NB4 (cell line): Measurements from ENCODE around the gene SEMA3G.

Experiments
- DNase-seq: peaks from one replicate; pipeline ENCODE4 v3.0.0; 2010; ENCODE audit warnings: low read depth
- H3K4me3 ChIP-seq: one replicate; pipeline ENCODE4 v1.5.1; 2011; ENCODE audit warnings: mild to moderate bottlenecking, low read depth, low read length, moderate library complexity
- CTCF ChIP-seq: IDR thresholded peaks from one replicate; pipeline ENCODE4 v1.5.1; 2012; ENCODE audit warnings: low read depth, low read length
- MAX ChIP-seq: IDR thresholded peaks from 2 replicates; pipeline ENCODE4 v1.6.1; 2011; ENCODE audit warnings: low read depth, low read length
- MYC ChIP-seq: IDR thresholded peaks from 2 replicates; pipeline ENCODE4 v1.6.1; 2011; ENCODE audit warnings: low read depth, low read length
- POLR2A ChIP-seq: IDR thresholded peaks from 2 replicates; pipeline ENCODE4 v1.6.1; 2011; ENCODE audit warnings: mild to moderate bottlenecking; ENCODE audit not compliant: insufficient read length; ENCODE audit errors: extremely low read depth

The SEMA3G gene

DNA sequence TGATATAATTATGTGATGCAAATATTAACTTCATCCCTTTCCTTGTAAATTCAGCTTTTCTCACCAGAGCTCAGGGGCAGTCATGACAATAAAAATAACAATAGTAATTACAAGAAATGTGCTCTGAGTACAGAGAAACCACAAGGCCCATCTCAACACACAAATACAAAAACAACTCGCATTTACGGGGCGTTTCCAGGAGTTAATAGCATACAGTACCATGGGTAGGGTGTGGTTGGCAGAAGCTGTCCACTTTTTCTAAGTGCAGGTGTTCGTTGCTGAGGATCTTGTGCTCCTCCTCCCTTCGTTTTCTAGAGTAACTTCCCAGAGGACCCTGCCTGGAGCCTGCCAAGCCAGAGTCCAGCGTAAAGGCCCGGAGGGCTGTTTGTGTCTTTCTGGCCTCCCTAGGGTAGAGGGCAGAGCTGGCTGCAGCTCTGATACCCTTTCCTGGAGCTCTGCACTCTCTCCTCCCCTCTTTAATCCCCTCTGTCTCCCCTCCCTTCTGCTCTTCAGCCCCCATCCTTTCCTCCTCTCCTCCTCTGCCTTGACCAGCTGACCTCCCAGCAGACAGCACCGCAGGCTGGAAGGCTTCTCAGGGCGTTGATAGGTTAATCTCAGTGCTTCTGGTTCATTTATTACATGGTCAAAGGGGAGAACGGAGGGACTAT is 11.4 kb downstream of the SEMA3G start:
- H3K4me3 ChIP-seq, result no peak overlapping the region
- no peak for DNase-seq
- TF ChIP-seq MAX, result no peak
- no peak for TF ChIP-seq CTCF

DNA sequence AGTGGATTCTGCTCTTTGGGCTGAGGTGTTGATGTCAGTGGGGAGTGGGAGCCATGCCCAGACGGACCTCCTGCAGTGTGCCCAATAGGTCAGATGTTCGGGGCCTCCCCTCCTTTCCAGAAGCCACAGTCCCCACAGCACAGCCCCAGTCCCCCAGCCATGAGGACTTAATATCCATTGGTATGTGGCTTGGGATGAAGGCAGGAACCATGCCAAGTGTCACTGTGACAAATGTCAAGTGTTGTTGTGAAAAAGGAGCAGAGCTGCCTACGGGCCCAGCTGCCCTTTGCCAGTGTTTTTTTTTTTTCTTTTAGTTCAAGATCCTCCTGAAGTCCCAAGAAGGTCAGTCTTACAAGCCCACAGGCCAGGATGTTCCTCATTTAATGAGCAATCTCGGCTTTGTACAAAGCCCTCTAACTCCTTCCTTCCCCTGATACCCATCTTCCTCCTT is 12.2 kb downstream of the SEMA3G start:
- no peak for DNase-seq
- TF ChIP-seq CTCF (no peak), MYC (no peak), MAX (no peak), POLR2A (no peak)
- no peak overlapping the region for H3K4me3 ChIP-seq

DNA sequence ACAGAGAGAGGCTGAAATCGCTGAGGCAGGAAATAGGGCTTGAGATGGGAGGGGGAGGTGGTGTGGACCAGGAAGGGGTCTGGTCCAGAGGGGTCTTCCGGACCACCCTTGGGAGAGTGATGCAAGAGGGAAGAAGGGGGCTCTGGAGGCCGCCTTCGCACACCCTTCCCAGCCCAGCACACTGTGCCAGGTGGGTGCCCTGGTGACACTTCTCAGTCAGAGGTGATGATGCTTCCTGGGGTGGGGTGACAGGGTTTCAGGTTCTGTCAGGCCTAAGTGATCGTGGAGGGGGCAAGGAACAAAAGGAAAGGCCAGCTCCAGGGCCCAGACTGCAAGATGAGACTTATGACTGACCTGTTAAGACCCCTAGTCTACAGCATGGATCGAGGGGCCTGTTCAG is 12.7 kb downstream of the SEMA3G start:
- H3K4me3 ChIP-seq, result no peak overlapping the region
- TF ChIP-seq POLR2A, result no peak
- TF ChIP-seq MYC, result no peak
- TF ChIP-seq MAX, result no peak
- TF ChIP-seq CTCF, result no peak
- no peak for DNase-seq

DNA sequence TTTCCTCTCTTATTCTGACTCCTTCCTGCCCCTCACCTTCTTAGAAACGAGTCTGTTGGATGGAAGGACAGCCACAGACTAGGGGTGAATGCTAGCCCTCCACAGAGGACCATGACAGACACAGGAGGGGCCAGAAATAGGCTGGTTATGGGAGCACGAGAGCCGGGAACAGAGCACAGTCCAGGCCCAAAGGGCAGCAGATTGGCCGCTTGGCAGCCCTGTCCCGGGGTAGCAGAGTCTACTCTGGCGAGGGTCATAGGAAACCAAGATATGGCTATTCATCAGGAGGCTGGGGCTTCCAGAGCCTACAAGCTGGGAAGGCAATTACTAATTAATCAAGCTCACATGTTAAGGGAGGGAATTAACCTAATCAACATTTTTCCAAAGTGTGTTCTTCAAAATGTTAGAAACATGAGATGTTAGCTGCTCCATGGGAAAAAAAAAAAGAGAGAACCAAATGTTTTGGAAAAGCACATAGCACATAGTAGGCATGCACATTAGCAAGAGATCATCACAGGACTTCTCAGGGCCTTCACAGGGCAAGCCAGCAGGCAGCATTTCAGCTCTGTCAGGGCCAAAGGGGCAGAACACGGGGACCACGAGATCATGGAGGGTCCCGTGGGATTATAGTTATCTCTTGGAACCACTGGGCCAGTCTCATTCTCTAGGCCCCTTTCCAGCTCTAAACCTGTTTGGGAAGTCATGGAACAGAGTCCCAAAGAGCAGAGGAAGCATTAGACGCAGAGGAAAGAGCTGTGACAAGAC is 13.3 kb downstream of the SEMA3G start:
- DNase-seq, result no peak
- no peak overlapping the region for H3K4me3 ChIP-seq
- TF ChIP-seq POLR2A, result no peak
- no peak for TF ChIP-seq MAX
- TF ChIP-seq MYC, result no peak
- no peak for TF ChIP-seq CTCF

DNA sequence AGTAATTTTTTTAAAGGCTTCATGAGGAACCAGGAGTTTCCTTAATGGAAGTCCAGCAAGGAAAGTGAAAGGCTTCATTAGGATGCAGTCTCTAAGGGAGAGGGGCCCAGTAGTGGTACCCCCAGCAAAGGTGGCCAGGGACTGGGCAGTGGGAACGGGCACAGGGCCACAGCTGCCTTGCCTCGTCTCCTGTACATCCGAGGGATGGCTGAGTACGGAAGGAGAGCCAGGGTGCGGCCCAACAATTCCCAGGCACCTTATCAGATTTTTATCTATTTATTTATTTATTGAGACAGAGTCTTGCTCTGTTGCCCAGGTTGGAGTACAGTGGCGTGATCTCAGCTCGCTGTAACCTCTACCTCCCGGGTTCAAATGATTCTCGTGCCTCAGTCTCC is 14.5 kb downstream of the SEMA3G start:
- H3K4me3 ChIP-seq, result no peak overlapping the region
- no peak for TF ChIP-seq MAX
- DNase-seq, result no peak

GRCh38 chr3:52429779-52430415 is 15.0 kb downstream of the SEMA3G start:
- TF ChIP-seq MAX, result no peak
- H3K4me3 ChIP-seq, result no peak overlapping the region
- DNase-seq, result no peak
